ENCODE data around the gene FOXQ1.

- TF ChIP-seq, protein P1, sequence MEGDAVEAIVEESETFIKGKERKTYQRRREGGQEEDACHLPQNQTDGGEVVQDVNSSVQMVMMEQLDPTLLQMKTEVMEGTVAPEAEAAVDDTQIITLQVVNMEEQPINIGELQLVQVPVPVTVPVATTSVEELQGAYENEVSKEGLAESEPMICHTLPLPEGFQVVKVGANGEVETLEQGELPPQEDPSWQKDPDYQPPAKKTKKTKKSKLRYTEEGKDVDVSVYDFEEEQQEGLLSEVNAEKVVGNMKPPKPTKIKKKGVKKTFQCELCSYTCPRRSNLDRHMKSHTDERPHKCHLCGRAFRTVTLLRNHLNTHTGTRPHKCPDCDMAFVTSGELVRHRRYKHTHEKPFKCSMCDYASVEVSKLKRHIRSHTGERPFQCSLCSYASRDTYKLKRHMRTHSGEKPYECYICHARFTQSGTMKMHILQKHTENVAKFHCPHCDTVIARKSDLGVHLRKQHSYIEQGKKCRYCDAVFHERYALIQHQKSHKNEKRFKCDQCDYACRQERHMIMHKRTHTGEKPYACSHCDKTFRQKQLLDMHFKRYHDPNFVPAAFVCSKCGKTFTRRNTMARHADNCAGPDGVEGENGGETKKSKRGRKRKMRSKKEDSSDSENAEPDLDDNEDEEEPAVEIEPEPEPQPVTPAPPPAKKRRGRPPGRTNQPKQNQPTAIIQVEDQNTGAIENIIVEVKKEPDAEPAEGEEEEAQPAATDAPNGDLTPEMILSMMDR (IDR thresholded peaks at IDR 0.05), result no peak
- no peak for TF ChIP-seq POLR2A (IDR thresholded peaks at IDR 0.05)
These were observed 49.2 kb upstream of the FOXQ1 start for GRCh38 chr6:1262704-1263038.

All from prostate gland (tissue), 2 donors.